WERI-Rb-1 (cell line): ENCODE results near the gene NTRK2.

Experiments
- DNase-seq: peaks from one replicate; pipeline ENCODE4 v3.0.0-alpha.2; 2020
- H3K27ac ChIP-seq: fragments of 250-450 bp; sonication (Bioruptor Pico); 2 replicates; pipeline ENCODE4 v1.5.1; 2020; ENCODE audit warnings: mild to moderate bottlenecking, moderate library complexity
- H3K27me3 ChIP-seq: fragments of 250-450 bp; sonication (Bioruptor Pico); 2 replicates; pipeline ENCODE4 v1.5.1; 2021; ENCODE audit warnings: mild to moderate bottlenecking, low read depth, moderate library complexity; ENCODE audit not compliant: insufficient read depth, severe bottlenecking
- H3K36me3 ChIP-seq: fragments of 250-450 bp; sonication (Bioruptor Pico); 2 replicates; pipeline ENCODE4 v1.5.1; 2020; ENCODE audit warnings: mild to moderate bottlenecking, moderate library complexity
- H3K4me3 ChIP-seq: 2 replicates; pipeline ENCODE4 v1.5.1; 2011; ENCODE audit warnings: low read depth, mild to moderate bottlenecking, control low read depth, low read length
- H3K9me3 ChIP-seq: fragments of 250-450 bp; sonication (Bioruptor Pico); 2 replicates; pipeline ENCODE4 v1.5.1; 2021; ENCODE audit warnings: mild to moderate bottlenecking, moderate library complexity; ENCODE audit not compliant: severe bottlenecking
- CTCF ChIP-seq: IDR thresholded peaks from 2 replicates; pipeline ENCODE4 v1.5.1; 2011; ENCODE audit warnings: low read depth, mild to moderate bottlenecking, control low read depth, inconsistent platforms, low read length

NTRK2 gene

GRCh38 chr9:84807431-84807830, 137.9 kb downstream of the NTRK2 start:
- TF ChIP-seq CTCF = no peak
- no peaks in the 10 kb centered on the region for H3K36me3 ChIP-seq
- H3K4me3 ChIP-seq = no peak overlapping the region
- H3K9me3 ChIP-seq = no peaks in the 10 kb centered on the region
- H3K27ac ChIP-seq = no peak overlapping the region
- peaks cover 58% of the 10 kb centered on the region for H3K27me3 ChIP-seq
- no peak for DNase-seq

GRCh38 chr9:84807870-84808390, 138.4 kb downstream of the NTRK2 start:
- Histone ChIP-seq H3K36me3 (no peaks in the 10 kb centered on the region), H3K9me3 (no peaks in the 10 kb centered on the region), H3K27ac (no peak overlapping the region), H3K27me3 (peaks cover 58% of the 10 kb centered on the region), H3K4me3 (no peak overlapping the region)
- no peak for TF ChIP-seq CTCF
- no peak for DNase-seq

- no peak for DNase-seq
- no peak overlapping the region for H3K27ac ChIP-seq
- H3K36me3 ChIP-seq = no peaks in the 10 kb centered on the region
- H3K27me3 ChIP-seq = peaks cover 58% of the 10 kb centered on the region
- H3K9me3 ChIP-seq = no peaks in the 10 kb centered on the region
- TF ChIP-seq CTCF = no peak
- H3K4me3 ChIP-seq = no peak overlapping the region
Measured at GRCh38 chr9:84808416-84808815, 138.9 kb downstream of the NTRK2 start.

GRCh38 chr9:84811072-84811750, 141.7 kb downstream of the NTRK2 start:
- DNase-seq = no peak
- no peaks in the 10 kb centered on the region for H3K36me3 ChIP-seq
- peaks cover 58% of the 10 kb centered on the region for H3K27me3 ChIP-seq
- no peak overlapping the region for H3K4me3 ChIP-seq
- H3K9me3 ChIP-seq = no peaks in the 10 kb centered on the region
- H3K27ac ChIP-seq = no peak overlapping the region
- TF ChIP-seq CTCF = no peak

- no peaks in the 10 kb centered on the region for H3K36me3 ChIP-seq
- no peaks in the 10 kb centered on the region for H3K9me3 ChIP-seq
- no peak for TF ChIP-seq CTCF
- H3K27ac ChIP-seq = no peak overlapping the region
- peaks cover 57% of the 10 kb centered on the region for H3K27me3 ChIP-seq
- no peak overlapping the region for H3K4me3 ChIP-seq
- no peak for DNase-seq
Measured at GRCh38 chr9:84811751-84812074, 142.2 kb downstream of the NTRK2 start.

- no peak overlapping the region for H3K4me3 ChIP-seq
- DNase-seq = no peak
- TF ChIP-seq CTCF = no peak
- H3K9me3 ChIP-seq = no peaks in the 10 kb centered on the region
- no peak overlapping the region for H3K27ac ChIP-seq
- H3K27me3 ChIP-seq = peaks cover 57% of the 10 kb centered on the region
- H3K36me3 ChIP-seq = no peaks in the 10 kb centered on the region
Measured at GRCh38 chr9:84812355-84812754, 142.8 kb downstream of the NTRK2 start.
